ENCODE data around the gene PLXNA2. TPM values are rescaled to one million over a fixed set of nuclear protein-coding genes. Genes with fewer than 3 reads are reported as not detected.

The PLXNA2 gene
- total and polyA plus RNA-seq, 9 donors = 17.8 to 43.3 (median 35.1) TPM

DNA sequence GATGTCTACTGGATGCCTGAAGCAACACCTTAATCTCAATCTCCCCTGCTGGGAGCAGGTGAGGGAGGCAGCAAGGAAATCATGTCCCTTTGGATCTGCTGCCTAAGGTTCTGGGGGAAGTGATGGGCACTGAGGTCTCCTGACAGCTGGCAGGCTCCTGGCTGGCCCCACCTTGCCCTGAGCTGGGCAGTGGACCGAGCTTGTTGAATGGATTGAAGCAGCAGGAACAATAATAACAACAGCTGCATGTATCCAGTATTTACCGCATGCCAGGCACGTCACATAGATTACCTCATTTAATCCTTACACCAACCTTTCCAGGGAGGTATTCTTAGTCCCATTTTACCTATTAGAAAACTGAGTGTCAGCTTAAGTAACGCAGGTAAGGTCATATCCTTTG, 133.9 kb downstream of the PLXNA2 start:
- Histone ChIP-seq H3K4me1 (ENCODE audit: control insufficient read depth, insufficient read depth, low read length) (peaks cover 66% of the 10 kb centered on the region), H3K9me3 (replicated peaks; ENCODE audit: control insufficient read depth, low read depth, low read length) (no peaks in the 10 kb centered on the region), H3K27me3 (ENCODE audit: control insufficient read depth, insufficient read depth, low read length) (no peaks in the 10 kb centered on the region), H3K36me3 (ENCODE audit: control insufficient read depth, insufficient read depth, low read length) (no peaks in the 10 kb centered on the region), H3K4me3 (ENCODE audit: low read length) (no peak overlapping the region), H3K27ac (ENCODE audit: low read length) (peak overlapping the region; percentile 75)
- 60% methylated on average over 2 of the region's 4 CpGs for WGBS (ENCODE audit: insufficient coverage)
- peak; percentile 74 for DNase-seq

DNA sequence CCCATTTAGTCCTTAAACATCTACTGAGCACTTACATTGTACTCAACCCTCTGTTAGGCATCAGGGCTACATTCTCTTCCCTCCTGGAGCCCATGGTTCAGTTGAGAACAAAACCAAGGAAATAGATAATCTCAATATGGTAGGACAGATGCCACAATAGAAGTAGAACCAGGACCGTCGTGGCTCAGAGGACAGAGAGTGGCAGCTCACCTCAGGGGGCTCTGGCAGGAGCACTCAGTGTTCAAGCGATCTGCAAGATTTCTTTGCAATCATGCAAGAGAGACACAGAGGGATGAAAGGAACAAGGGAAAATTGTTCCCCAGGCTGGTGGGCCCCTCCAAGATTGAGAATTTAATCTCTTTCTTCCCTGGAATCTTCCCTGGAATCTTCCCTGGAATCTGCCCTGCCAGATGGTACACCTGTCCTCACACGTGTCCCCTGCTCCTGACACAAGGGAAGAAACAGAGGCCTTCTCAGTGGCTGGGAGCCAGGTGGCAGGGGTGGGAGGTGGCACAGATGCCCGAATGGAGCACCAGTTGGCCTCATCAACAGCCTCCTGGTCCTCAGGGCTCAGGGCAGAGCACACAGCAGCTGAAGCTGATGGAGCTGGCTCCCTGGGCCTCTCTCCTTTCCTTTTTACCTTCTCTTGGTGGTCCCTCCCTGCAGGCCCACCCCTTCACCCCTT, 135.4 kb downstream of the PLXNA2 start:
- 65% methylated on average over 5 of the region's 5 CpGs for WGBS (ENCODE audit: insufficient coverage)
- Histone ChIP-seq H3K27me3 (ENCODE audit: control insufficient read depth, insufficient read depth, low read length) (no peaks in the 10 kb centered on the region), H3K27ac (ENCODE audit: low read length) (peak overlapping the region; percentile 75), H3K9me3 (replicated peaks; ENCODE audit: control insufficient read depth, low read depth, low read length) (no peaks in the 10 kb centered on the region), H3K4me1 (ENCODE audit: control insufficient read depth, insufficient read depth, low read length) (peaks cover 79% of the 10 kb centered on the region), H3K36me3 (ENCODE audit: control insufficient read depth, insufficient read depth, low read length) (peaks cover 3% of the 10 kb centered on the region), H3K4me3 (ENCODE audit: low read length) (no peak overlapping the region)
- DNase-seq = peak; percentile 60

- DNase-seq = no peak
- Histone ChIP-seq H3K27me3 (ENCODE audit: control insufficient read depth, insufficient read depth, low read length) (no peaks in the 10 kb centered on the region), H3K27ac (ENCODE audit: low read length) (peak overlapping the region; percentile 58), H3K4me3 (ENCODE audit: low read length) (no peak overlapping the region), H3K4me1 (ENCODE audit: control insufficient read depth, insufficient read depth, low read length) (peaks cover 85% of the 10 kb centered on the region), H3K9me3 (replicated peaks; ENCODE audit: control insufficient read depth, low read depth, low read length) (no peaks in the 10 kb centered on the region), H3K36me3 (ENCODE audit: control insufficient read depth, insufficient read depth, low read length) (peaks cover 3% of the 10 kb centered on the region)
- WGBS (ENCODE audit: insufficient coverage) = 100% methylated on average over 1 of the region's 2 CpGs
Observed at GRCh38 chr1:208108213-208108608, 136.0 kb downstream of the PLXNA2 start.

DNA sequence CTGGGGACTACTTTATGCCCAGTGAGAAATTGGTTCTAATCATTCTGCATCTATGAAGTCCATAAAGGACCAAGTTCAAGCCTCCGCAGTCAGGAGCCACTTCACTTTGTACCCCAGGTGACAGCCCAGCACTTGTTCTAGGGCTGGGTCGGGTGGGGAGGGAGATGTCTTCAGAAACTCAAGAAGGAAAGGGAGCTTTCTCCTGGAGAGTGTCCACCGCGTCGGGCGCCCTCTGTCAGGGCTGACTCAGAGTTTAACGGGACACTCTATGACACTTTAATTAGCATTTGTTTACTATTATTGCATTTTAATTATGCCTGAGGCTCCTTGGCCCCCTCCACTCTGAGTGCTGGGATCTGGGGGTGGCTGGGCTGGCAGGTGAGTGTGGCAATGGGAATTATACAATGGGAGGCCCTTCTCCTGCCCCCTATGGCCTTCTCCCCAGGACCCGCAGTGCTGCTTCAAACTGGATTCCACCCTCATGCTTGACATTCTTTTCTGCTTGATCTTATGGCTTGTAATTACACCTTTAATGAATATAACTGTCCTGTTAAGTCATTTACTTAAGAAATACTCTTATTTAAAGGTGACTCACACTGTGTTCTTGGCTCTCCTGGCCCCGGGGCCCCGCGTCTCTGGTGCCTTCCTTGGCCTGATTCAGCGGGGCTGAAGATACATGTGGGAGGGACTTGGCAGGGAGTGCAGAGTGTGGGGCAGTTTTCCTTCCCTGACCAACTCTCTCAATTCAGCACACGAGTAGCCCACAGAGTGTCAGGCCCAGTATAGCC, 136.6 kb downstream of the PLXNA2 start:
- Histone ChIP-seq H3K4me1 (ENCODE audit: control insufficient read depth, insufficient read depth, low read length) (peaks cover 88% of the 10 kb centered on the region), H3K27ac (ENCODE audit: low read length) (peak overlapping the region; percentile 85), H3K27me3 (ENCODE audit: control insufficient read depth, insufficient read depth, low read length) (no peaks in the 10 kb centered on the region), H3K36me3 (ENCODE audit: control insufficient read depth, insufficient read depth, low read length) (peaks cover 3% of the 10 kb centered on the region), H3K4me3 (ENCODE audit: low read length) (no peak overlapping the region), H3K9me3 (replicated peaks; ENCODE audit: control insufficient read depth, low read depth, low read length) (no peaks in the 10 kb centered on the region)
- no peak for DNase-seq
- 86% methylated on average over 1 of the region's 13 CpGs for WGBS (ENCODE audit: insufficient coverage)

DNA sequence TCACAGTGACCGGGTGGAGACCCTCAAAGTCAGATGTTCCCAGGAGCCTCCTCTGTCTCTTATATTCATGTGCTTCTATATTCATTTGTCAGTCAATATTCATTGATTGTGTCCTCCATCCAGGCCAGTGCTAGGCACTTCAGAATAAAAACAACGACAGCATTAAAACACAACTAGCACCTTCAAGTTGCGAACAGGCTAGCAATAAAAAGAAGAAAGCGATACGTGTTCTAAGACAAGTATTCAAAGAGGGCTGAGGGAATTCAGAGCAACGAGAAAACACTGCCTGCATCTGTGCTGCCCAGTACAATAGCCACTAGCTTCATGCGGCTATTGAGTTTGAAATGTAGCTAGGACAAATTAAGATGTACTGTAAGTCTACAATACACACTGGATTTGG, 138.0 kb downstream of the PLXNA2 start:
- Histone ChIP-seq H3K4me3 (ENCODE audit: low read length) (no peak overlapping the region), H3K36me3 (ENCODE audit: control insufficient read depth, insufficient read depth, low read length) (peaks cover 3% of the 10 kb centered on the region), H3K27me3 (ENCODE audit: control insufficient read depth, insufficient read depth, low read length) (no peaks in the 10 kb centered on the region), H3K9me3 (replicated peaks; ENCODE audit: control insufficient read depth, low read depth, low read length) (no peaks in the 10 kb centered on the region), H3K27ac (ENCODE audit: low read length) (peak overlapping the region; percentile 85), H3K4me1 (ENCODE audit: control insufficient read depth, insufficient read depth, low read length) (peaks cover 94% of the 10 kb centered on the region)
- WGBS (ENCODE audit: insufficient coverage) = 17% methylated on average over 1 of the region's 7 CpGs
- no peak for DNase-seq

DNA sequence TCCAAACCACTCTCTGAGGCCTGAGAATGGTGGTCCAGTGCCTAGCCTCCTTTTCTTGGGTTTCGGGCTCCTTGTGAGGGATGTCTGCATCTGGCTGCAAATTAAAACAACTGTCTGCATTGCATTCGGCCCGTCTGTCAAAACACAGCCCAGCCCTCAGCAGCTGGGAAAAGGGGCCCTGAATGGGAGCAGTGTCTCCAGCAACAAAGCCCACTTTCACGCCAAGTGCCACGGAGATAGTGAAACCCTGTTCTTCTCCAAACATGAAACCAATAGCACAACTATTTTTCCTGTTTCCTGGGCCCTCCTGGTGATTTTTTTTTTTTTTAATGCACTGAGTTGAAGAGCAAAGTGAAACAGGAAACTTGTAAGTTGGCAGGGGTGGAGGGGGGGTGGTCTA, 138.4 kb downstream of the PLXNA2 start:
- WGBS (ENCODE audit: insufficient coverage) = no CpG with 5 or more reads among the region's 5 CpGs
- Histone ChIP-seq H3K27ac (ENCODE audit: low read length) (peak overlapping the region; percentile 85), H3K4me3 (ENCODE audit: low read length) (no peak overlapping the region), H3K27me3 (ENCODE audit: control insufficient read depth, insufficient read depth, low read length) (no peaks in the 10 kb centered on the region), H3K36me3 (ENCODE audit: control insufficient read depth, insufficient read depth, low read length) (peaks cover 3% of the 10 kb centered on the region), H3K4me1 (ENCODE audit: control insufficient read depth, insufficient read depth, low read length) (peaks cover 94% of the 10 kb centered on the region), H3K9me3 (replicated peaks; ENCODE audit: control insufficient read depth, low read depth, low read length) (no peaks in the 10 kb centered on the region)
- DNase-seq = peak; percentile 90

DNA sequence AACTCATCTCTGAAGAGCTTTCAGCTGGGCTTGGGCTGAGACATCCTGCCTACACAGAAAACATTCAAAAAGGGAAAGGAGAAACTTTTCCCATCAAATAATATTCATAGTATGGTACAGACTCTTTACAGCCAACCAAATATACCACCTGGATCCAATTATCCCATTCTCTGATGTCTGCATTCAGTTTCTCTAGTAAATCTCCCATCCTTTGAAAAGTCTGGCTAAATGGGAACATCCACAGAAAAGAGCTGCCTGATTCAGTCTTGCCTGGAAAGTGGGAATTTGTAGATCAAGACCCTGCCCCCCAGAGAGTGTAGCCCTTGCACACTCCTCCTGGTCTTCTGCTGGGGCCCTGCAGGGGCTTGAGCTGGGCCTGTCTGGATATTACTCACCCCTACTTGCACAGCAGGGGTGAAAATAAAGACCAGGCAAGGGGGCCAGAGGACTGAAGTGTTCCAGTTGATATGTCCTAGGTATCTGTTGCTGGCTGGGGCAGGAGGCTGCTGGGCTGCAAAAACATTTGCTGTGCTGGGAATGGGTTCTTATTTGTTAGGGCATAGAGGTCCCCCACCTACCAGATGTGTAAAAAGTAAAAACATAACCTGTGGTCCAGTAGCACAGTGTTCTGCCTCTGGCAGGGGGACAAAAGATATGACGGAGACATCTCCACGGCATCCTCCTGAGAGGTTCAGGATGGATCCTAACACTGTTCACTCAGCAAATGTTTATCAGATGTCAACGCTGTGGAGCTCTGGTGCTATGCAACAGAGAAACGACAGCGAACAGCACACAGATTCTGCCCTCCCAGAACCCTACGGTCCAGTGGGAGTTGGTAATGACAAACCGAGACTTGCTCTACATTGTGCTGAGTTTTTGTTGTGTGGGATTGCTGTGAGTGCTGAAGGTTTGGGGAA, 140.3 kb downstream of the PLXNA2 start:
- Histone ChIP-seq H3K9me3 (replicated peaks; ENCODE audit: control insufficient read depth, low read depth, low read length) (no peaks in the 10 kb centered on the region), H3K27me3 (ENCODE audit: control insufficient read depth, insufficient read depth, low read length) (no peaks in the 10 kb centered on the region), H3K36me3 (ENCODE audit: control insufficient read depth, insufficient read depth, low read length) (peaks cover 3% of the 10 kb centered on the region), H3K4me3 (ENCODE audit: low read length) (no peak overlapping the region), H3K4me1 (ENCODE audit: control insufficient read depth, insufficient read depth, low read length) (peaks cover 91% of the 10 kb centered on the region), H3K27ac (ENCODE audit: low read length) (no peak overlapping the region)
- DNase-seq = no peak
- 44% methylated on average over 6 of the region's 7 CpGs for WGBS (ENCODE audit: insufficient coverage)

GRCh38 chr1:208101661-208102431, 142.3 kb downstream of the PLXNA2 start:
- peaks cover 75% of the 10 kb centered on the region for H3K4me1 ChIP-seq (ENCODE audit: control insufficient read depth, insufficient read depth, low read length)
- H3K27ac ChIP-seq (ENCODE audit: low read length) = peak overlapping the region; percentile 73
- H3K36me3 ChIP-seq (ENCODE audit: control insufficient read depth, insufficient read depth, low read length) = peaks cover 18% of the 10 kb centered on the region
- WGBS (ENCODE audit: insufficient coverage) = 36% methylated on average over 10 of the region's 11 CpGs
- peak; percentile 92 for DNase-seq
- no peak overlapping the region for H3K4me3 ChIP-seq (ENCODE audit: low read length)
- no peaks in the 10 kb centered on the region for H3K9me3 ChIP-seq (replicated peaks; ENCODE audit: control insufficient read depth, low read depth, low read length)
- no peaks in the 10 kb centered on the region for H3K27me3 ChIP-seq (ENCODE audit: control insufficient read depth, insufficient read depth, low read length)

GRCh38 chr1:208100906-208101305, 143.3 kb downstream of the PLXNA2 start:
- Histone ChIP-seq H3K4me3 (ENCODE audit: low read length) (no peak overlapping the region), H3K36me3 (ENCODE audit: control insufficient read depth, insufficient read depth, low read length) (peaks cover 28% of the 10 kb centered on the region), H3K4me1 (ENCODE audit: control insufficient read depth, insufficient read depth, low read length) (peaks cover 68% of the 10 kb centered on the region), H3K27ac (ENCODE audit: low read length) (peak overlapping the region; percentile 73), H3K9me3 (replicated peaks; ENCODE audit: control insufficient read depth, low read depth, low read length) (no peaks in the 10 kb centered on the region), H3K27me3 (ENCODE audit: control insufficient read depth, insufficient read depth, low read length) (no peaks in the 10 kb centered on the region)
- no peak for DNase-seq
- 86% methylated on average over 1 of the region's 5 CpGs for WGBS (ENCODE audit: insufficient coverage)

Measured in muscle of leg (tissue), 11 donors.